Astrocyte (in vitro differentiated cells and primary cell): ENCODE results near the gene SRPK3.

ENCODE experiments used
- EZH2 ChIP-seq: IDR thresholded peaks from 2 replicates; pipeline ENCODE4 v1.6.1; 2012; ENCODE audit warnings: mild to moderate bottlenecking, low read length, inconsistent platforms; ENCODE audit not compliant: insufficient read depth
- TF ChIP-seq, protein P1 (sequence below): IDR thresholded peaks from 2 replicates; pipeline ENCODE4 v1.5.1; 2011; ENCODE audit warnings: low read depth, mild to moderate bottlenecking, inconsistent platforms, low read length, moderate library complexity; ENCODE audit not compliant: insufficient read depth

DNA sequence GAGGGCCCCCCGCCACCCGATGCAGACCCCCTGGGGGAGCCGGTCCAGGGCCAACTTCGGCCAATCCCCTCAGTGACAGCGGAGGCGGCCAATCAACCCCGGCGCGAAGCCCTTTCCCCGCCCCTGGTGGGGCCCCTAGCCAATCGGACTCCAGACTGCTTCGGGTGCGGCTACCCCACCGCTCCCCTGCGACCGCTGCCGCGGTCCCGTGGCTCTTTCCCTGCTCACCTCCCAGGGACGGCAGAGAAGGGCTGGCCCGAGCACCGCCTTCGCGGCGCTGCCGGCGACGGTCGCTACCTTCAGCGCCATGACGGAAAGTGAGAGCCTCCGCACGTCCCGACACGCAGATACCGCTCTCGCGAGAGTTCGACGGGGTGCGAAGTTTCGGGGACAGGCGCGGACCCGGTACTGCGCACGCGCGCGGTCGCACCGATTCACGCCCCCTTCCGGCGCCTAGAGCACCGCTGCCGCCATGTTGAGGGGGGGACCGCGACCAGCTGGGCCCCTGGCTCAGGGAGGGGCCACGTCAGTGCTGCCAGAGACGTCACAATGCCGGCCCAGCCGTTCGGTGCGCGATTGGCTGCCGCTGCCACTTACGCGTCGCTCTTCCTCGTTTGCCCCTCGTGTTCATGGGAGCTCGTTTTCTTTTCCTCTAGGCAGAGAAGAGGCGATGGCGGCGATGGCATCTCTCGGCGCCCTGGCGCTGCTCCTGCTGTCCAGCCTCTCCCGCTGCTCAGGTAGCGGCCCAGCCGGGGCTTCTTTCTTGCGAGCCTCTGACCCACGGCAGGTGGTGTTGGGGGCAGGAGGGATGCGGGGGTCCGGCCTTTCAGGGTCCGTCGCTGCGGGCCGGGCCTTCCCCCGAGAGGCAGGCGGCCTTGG is 13.4 kb downstream of the SRPK3 start, which contains the start of the genes IDH3G and SSR4:
- TF ChIP-seq, protein P1, sequence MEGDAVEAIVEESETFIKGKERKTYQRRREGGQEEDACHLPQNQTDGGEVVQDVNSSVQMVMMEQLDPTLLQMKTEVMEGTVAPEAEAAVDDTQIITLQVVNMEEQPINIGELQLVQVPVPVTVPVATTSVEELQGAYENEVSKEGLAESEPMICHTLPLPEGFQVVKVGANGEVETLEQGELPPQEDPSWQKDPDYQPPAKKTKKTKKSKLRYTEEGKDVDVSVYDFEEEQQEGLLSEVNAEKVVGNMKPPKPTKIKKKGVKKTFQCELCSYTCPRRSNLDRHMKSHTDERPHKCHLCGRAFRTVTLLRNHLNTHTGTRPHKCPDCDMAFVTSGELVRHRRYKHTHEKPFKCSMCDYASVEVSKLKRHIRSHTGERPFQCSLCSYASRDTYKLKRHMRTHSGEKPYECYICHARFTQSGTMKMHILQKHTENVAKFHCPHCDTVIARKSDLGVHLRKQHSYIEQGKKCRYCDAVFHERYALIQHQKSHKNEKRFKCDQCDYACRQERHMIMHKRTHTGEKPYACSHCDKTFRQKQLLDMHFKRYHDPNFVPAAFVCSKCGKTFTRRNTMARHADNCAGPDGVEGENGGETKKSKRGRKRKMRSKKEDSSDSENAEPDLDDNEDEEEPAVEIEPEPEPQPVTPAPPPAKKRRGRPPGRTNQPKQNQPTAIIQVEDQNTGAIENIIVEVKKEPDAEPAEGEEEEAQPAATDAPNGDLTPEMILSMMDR = no peak
- no peak for TF ChIP-seq EZH2
